Activated T-cell treated with anti-CD3 and anti-CD28 coated beads, Interleukin-2, amount 50 U/mL, for 48 hours (primary cell): Measurements from ENCODE around the gene UMAD1.

Source experiments
- DNase-seq, 2 experiments: peaks; one replicate each; pipeline ENCODE4 v3.0.0-alpha.2; 2020

The UMAD1 gene

DNA sequence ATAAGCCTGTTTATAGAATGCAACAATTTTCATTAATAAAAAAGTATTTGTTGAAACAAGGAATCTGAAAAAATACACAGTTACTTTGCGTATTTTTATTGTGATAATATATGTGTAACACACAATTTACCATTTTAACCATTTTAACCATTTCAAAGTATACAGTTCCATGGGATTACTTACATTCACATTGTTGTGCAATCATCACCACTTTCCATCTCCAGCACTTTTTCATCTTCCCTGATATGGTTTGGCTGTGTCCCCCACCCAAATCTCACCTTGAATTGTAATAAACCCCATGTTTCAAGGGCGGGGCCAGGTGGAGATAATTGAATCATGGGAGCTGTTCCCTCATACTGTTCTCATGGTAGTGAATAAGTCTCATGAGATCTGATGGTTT is 266.8 kb downstream of the UMAD1 start:
- DNase-seq: no peak

DNA sequence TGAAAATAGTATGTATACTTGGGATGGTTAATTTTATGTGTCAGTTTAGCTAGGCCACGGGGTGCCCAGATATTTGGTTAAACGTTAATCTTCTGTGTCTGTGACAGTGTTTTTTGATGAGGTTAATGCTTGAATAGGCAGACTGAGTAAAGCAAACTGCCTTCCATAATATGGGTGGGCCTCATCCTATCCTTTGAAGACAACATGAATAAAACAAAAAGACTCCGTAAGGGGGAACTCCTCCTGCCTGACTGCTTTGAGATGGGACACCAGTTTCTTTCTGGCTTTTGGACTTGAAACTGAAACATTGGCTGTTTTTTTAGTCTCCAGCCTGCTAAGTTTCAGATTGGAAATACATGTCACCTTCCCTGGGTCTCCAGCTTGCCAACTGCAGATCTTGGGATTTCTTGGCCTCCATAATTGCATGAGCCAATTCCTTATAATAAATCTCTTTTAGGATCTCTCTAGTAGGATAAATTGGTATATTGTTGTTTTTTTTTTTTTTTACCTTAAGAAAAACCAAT is 268.1 kb downstream of the UMAD1 start:
- DNase-seq: no peak

DNA sequence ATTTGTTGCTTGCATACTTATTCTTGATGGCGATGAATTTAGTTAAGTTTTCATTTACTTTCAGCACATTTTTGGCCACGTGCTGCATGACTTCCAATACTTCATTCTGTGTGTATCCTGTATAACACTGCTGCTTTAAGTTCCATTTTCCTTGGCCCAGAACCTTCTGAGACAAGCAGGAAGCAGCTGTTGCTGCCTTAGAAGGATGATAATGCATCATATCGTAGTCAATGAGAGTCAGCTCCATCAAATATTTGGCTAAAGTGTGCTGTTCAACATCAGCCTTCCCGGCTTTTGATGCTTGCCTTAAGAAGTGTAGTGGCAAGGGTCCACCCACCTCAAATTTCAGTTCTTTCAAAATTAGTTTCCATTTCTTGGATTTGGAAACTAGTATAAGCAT is 268.8 kb downstream of the UMAD1 start:
- no peak for DNase-seq

DNA sequence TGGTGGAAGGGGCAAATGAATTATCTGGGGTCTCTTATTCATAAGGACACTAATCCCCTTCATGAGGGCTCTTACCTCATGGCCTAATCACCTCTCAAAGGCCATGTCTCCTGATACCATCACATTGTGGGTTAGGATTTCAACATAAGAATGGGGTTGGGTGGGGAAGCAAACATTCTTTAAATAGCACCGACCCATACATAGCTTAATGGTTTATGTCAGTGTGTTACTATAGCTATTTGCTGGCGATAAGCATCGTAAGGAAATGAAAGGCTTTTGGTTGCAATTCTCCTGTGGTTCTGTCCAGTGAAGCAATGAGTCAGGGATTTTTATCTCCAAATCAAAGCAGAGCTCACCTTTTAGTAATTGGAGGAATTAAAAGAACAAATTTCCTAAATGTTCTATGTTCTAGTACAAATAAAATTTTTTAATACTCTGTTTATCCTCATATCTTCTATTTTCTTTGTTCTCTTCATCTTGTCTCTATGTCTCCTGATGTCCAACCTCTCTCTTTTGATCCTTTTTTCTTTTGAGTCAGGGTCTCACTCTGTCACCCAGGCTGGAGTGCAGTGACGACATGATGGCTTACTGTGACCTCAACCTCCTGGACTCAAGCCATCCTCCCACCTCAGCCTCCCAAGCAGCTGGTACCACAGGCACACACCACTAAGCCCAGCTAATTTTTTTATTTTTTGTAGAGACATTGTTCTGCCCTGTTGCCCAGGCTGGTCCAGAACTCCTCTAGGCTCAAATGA is 271.0 kb downstream of the UMAD1 start:
- DNase-seq: no peak

DNA sequence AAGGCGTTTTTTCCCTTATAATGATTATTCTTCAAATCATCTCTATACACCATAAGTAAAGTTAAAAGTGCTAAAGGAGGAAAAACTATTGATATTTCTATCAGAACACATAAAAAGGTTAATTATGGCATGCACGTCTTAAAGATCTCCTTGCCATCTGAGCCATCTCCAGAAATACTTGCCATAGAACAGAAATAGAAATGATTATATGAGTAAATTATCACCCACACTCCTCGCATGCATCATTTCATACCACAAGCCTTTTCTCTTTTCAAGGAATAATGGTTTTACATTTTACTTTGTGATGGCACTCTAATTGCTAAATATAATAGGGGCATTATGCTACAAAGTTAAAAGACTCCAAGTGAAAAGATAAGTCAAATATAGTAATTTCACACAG is 272.4 kb downstream of the UMAD1 start:
- DNase-seq: no peak

DNA sequence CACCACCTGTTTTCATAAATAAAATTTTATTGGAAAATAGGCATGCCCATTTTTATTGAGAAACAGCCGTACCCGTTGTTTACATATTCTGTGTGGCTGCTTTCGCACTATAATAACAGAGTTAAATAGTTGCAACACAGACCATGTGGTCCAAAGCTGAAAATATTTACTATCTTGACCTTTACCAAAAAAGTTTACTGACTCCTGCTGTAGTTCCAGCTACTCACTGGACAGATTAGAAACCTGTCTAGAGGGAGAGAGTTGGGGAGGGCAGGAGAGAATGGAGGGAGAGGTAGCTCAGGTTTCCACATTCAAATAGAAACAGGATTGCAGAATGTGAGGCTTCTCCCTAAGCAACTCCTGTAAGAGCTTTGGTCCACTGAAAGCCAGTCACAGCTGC is 273.0 kb downstream of the UMAD1 start:
- no peak for DNase-seq

DNA sequence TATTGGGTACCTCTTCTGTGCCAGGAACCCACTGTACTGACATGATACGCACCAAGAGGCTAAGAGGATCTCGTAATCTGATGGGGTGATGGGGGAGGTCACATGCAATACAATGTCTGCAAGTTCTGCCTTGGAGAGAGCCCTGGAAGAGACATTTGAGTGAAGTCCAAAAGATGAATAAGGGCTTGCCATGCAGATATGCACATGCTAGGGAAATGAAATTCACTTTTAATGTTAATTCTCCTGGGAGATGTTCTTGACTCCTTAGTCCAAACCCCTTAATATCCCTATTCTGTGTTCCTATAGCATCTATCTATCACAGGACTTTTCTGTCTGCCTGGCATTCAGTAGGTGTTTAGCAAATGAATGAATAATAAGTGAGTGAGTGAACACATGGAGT is 274.0 kb downstream of the UMAD1 start:
- DNase-seq: no peak

DNA sequence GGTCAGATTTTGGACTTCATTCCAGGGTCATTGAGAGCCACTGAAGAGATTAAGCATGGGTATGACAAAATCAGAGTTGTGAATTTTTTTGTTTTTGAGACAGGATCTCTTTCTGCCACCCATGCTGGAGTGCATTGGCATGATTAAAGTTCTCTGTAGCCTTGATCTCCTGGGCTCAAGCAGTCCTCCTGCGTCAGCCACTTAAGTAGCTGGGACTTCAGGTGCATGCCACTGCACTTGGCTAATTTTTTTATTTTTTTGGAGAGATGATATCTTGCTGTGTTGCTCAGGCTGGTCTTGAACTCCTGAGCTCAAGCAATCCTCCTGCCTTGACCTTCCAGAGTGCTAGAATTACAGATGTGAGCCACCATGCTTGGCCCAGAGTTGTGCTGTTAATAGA is 275.5 kb downstream of the UMAD1 start:
- DNase-seq: no peak

DNA sequence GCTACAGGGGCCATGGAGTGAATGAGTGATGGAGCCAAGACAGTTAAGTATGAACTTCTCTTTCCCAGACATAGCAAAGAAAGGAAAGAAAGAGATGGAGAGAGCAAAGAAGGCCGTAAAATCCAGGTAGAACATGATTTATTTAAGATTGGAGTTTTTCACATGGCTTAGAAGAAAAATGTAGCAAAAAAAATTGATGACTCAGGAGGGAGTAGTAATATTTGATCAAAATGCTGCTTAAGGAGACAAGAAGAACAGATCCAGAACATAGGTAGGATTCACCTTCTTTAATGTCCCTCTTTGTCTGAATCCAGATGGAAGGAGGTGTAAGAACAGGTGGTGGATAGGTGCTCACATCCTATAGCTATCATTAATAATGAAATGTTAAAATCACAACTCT is 277.0 kb downstream of the UMAD1 start:
- DNase-seq: no peak

DNA sequence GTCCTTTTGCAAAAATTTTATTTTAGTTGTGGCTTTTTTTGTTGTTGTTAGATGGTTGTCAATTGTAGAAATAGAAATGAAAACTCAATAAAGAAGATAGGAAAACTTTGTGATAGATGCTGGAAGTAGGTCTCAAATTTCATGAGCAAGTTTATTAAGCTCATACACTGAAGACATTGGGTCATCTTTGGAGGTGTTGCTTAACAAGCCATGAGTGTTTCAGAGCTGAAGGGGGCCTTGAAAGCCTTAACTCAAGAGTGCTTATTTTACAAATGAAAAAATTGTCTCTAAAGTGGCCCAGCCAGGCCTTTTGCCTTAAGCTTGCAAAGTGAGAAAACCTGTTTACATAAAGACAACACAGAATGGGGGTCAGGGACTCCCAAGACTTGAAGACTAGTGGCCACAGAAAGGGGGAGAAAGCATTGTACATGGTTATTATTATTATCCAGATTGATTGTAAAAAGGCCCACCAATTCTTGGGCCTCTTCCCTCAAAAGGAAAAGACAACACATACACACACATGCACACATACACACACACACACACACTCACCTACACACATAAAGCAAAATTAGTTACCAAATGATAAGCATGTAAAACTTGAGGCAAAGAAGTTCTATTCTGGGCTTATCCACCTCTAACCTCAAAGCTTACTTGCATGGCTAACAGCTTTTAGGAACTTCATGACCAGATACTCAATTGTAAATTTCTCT is 278.3 kb downstream of the UMAD1 start:
- DNase-seq: no peak

DNA sequence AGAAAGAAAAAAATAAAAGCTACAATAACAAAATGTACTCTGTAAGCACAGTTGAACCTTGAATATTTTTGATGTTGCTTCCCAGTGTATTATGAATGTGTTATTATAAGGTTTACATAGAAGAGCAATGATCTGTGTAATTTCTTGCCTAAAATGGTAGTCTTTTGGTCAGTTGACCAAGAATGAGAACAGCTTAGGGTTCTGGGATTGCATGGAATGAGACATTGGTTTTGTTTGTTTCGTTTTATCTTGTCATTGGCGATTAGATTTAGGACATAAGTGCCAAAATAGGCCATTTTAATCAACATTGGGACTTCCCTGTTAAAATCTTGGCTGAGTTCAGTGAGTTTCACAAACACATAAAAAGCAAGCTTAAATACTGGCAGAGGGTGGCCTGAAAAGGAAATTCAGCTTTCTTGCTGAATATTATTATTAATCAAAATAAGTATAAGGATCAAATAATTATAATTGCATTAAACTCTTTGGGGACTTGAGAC is 278.9 kb downstream of the UMAD1 start:
- no peak for DNase-seq

DNA sequence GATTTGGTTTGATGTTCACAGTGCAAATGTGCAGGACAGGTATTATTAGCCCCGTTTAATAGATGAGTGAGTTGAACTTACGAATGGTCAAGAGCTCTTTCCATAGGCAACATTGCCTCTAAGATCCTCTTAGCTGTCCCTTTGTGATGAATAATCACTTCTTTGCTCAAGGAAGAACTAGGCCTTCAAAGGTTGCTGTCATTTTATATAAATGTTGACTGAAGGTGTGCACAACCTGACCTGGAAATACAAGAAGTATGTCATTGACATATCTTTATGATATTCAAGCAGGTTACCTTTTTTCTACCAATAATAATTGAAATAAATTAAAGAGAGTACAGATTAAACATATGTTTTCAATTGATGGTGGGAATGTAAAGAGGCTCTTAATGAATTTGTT is 279.5 kb downstream of the UMAD1 start:
- no peak for DNase-seq

DNA sequence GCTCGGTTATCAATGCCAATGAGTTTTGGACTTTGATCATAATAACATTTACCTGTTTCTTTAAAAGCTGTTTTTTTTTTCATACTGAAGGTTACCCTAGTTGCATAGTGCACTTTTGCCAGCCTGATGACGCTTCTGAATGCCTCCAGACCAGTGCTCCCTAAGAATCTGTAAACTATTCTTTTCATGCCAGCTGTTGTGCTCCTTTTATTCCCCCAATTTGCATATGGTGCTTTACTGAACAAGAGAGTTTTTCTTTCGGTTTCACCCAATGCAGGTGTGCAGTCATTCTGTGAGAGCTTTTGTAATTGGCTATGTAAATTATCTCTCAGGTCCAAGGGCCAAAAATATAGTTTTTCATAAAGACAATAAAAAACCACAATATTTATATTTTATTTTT is 279.9 kb downstream of the UMAD1 start:
- DNase-seq: no peak

DNA sequence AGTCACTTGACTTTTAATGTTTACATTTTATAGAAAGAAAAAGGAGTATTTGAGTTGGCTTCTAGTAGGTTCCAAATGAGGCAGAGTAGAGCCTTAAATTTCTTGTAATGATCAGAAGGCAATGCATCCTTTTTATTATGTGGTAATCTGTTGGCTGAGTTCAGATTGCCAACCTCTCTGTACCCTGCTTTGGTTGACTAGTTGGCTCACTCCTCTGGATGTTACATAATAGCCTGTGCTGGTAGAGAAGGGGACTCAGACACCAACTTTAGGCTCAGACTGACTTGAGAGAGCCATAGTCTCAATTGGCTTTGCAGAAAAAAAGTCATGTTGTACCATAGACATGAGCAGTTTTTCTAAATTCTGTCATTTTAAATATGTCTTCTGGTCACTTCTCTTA is 281.3 kb downstream of the UMAD1 start:
- DNase-seq: no peak

DNA sequence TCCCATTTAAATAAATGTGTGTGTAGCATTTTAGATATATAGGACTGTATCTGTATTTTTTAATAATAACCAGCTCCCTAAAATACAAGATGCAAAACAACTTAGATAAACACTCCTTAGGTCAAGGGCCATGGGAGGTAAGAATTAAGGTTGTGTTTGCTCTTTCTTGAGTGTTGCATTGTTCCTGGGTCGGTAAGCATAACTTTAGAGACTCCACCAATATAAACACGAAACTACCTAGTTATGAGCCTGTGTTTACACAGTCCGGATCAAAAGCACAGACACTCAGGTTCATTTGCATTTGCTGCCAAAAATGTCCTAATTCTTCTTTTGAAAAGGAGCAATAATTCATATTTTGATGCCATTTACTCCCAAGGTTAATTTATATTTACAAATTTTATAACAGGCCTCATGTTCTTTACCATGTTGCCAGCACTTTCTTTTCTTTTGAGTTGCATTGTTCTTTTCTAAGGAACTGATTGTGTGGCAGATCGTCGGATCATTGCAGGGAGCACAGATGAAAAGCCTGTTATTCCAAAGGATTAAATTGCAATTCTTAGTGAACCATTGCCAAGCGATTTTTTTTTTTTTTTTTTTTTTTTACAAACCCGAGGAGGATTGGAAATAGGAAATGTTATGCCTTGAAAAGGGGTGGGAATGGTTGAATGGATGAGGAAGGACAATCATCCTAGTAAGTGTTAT is 282.3 kb downstream of the UMAD1 start:
- DNase-seq: no peak

DNA sequence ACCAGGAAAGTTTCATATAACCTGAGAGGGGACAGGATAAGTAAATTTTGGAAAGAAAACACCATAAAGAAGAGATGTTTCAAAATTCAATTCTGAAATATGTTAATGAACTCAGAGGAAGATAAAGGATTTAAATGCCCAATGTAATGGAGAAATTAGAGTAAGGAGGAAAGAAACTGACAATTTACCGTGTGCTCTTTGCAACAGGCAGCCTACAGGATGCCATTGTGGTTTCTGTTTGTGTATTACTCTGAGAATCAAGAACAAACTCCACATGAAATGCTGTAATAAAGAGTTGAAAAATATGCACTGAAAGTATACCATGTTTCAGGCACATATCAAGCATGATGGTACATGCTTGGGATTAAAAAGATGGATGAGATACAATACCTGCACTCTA is 283.3 kb downstream of the UMAD1 start:
- no peak for DNase-seq

DNA sequence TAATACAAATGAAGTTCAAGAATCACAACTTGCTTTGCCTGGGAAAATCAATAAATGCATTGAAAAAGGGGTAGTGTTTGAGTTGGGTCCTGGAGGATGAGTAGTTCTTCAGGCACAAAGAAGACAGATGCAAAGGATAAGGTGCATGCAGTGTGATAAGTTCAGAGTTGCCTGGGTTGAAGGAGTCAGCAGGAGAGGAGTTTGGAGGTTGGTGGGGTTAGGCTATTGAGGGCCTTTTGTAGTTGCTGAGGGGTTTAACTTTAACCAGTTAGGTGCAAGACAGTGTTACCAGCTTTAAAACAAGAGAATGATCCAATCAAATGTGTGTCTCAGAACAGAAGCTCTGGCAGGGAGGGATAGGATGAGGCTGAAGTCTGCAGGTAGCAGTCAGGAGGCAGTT is 283.8 kb downstream of the UMAD1 start:
- no peak for DNase-seq
